ENCODE measurements around the gene DSCAML1.
"Not testable (repeated sequence)": the region's sequence is repeated elsewhere in the genome, so short reads cannot be mapped to it uniquely, and the experiment has no call there.

DNA sequence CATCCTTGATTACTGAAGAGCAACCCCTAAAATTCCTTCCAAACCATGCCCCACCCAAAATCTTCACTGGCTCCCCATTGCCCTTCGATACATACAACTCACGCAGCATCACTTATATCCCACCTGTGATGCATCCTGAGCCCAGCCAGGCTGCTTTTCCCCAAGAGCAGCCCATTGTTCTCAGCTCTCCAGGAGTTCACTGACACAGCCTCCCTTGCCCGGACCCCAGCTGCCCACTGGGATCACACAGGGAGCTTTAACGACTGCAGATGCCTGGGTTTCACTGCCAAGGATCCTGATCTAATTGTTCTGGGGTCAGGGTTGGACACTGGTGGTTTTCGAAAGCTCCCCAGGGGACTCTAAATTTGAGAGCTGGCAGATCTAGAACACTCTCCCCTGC, 33.6 kb downstream of the DSCAML1 start:
- TF ChIP-seq, protein P1, sequence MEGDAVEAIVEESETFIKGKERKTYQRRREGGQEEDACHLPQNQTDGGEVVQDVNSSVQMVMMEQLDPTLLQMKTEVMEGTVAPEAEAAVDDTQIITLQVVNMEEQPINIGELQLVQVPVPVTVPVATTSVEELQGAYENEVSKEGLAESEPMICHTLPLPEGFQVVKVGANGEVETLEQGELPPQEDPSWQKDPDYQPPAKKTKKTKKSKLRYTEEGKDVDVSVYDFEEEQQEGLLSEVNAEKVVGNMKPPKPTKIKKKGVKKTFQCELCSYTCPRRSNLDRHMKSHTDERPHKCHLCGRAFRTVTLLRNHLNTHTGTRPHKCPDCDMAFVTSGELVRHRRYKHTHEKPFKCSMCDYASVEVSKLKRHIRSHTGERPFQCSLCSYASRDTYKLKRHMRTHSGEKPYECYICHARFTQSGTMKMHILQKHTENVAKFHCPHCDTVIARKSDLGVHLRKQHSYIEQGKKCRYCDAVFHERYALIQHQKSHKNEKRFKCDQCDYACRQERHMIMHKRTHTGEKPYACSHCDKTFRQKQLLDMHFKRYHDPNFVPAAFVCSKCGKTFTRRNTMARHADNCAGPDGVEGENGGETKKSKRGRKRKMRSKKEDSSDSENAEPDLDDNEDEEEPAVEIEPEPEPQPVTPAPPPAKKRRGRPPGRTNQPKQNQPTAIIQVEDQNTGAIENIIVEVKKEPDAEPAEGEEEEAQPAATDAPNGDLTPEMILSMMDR (IDR thresholded peaks at IDR 0.05; ENCODE audit: insufficient read depth, low read depth, low read length) = not testable (repeated sequence)
- not testable (repeated sequence) for TF ChIP-seq EZH2 (IDR thresholded peaks at IDR 0.05; ENCODE audit: insufficient read depth, low read length)
